ENCODE results near the gene APBA3.

Gene APBA3

DNA sequence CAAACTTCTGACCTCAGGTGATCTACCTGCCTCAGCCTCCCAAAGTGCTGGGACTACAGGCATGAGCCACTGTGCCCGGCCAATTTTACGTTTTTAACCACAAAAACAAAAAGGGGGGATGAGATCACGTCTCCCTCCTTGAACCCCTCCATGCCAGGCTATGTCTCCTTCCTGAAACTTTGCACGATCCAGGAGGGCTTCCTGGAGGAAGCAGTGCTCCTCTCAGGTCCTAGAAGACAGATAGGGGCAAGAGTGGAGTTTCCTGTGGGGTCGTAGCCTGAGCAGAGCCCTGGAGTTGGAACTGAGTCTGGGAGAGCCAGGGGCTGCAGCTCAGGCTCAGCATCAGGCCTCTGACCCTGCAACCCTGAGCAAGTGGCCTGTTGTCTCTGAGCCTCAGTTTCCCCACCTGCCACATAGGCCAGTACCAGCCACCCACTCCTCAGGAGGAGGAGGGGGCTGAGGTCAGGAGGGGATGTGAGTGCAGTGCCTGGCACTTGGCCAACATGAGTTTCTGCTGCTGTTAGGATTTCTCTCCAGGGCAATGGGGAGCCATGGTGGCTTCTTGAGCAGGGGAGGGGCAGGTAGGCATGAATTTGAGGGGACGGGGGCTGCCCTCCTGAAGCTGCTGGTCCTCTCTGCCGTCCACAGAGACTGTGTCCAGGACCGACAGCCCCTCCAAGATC is 16.0 kb downstream of the APBA3 start:
- no peak for DNase-seq

DNA sequence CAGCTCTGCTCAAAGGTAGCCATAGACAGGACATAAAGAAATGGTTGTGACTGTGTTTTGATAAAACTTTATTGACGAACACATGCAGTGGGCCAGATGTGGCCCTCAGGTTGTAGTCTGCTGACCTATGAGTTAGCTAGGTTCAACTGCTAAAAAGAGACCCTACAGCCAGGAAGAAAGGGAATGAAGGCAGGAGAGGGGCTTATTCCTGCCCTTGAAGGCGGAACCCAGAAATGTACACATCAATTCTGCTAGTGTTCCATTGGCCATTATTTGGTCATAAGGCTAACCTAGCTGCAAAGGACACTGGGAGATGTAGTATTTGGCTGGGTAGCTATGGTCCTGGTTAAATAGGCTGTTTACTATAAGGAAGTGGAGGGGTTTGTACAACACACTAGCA is 18.0 kb downstream of the APBA3 start:
- DNase-seq = no peak

DNA sequence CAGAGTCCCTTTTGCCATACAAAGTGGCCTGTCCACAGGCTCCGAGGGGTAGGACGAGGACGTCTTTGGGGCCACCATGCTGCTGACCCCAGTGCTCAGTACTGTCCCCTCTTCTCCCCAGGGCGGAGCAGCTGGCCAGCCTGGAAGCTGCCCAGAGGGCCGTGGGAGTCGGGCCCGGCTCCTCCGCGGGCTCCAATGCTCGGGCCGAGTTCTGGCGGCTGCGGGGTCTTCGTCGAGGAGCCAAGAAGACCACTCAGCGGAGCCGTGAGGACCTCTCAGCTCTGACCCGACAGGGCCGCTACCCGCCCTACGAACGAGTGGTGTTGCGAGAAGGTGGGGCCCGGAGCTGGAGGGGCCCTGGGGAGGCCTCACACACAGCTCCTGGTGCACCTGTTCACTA is 21.1 kb downstream of the APBA3 start:
- no peak for DNase-seq

DNA sequence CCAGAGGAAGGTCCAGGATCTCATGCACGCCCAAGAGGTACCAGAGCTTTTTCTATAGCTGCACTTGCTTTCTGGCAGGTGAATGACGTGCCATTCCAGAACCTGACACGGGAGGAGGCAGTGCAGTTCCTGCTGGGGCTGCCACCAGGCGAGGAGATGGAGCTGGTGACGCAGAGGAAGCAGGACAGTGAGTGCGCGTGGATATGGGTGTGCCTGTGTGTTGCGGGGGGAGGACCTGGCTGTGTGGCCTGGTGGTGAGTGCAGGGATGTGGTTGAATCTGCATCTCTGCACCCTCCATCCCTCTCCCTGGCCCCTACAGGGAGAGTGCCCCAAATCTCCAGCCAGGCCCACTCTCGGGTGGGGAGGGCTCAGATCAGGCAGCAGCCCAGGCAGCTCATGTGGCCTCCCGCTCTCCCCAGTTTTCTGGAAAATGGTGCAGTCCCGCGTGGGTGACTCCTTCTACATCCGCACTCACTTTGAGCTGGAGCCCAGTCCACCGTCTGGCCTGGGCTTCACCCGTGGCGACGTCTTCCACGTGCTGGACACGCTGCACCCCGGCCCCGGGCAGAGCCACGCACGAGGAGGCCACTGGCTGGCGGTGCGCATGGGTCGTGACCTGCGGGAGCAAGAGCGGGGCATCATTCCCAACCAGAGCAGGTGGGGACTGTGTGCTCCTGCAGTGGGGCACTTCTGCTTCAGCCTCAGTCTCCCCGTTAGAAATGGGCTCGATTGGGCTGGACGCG is 22.8 kb downstream of the APBA3 start:
- no peak for DNase-seq

DNA sequence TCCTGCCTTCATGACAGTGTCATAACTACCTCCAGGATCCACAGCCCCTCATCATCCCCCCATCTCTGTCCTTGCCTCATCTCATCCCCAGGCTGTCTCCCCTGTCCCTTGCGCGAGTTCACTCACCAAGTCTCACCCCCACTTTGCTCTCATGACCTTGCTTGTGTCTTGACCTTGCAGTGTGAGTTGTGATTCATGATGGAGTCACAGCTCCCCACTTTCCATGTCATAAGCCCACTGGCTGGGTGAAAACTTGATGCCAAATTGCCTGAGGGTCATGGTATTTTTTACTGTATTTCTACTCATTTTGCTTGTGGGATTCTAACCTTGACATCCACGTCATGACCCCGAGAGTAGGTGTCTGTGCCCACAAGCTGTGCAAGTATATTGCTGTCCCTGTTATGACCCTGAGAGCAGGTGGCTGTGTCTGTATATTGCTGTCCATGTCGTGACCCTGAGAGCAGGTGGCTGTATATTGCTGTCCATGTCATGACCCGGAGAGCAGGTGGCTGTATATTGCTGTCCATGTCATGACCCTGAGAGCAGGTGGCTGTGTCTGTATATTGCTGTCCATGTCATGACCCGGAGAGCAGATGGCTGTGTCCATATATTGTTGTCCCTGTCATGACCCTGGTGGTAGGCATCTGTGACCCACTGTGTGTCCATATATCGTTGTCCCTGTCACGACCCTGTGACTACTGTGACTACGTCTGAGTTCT is 23.8 kb downstream of the APBA3 start:
- no peak for DNase-seq

DNA sequence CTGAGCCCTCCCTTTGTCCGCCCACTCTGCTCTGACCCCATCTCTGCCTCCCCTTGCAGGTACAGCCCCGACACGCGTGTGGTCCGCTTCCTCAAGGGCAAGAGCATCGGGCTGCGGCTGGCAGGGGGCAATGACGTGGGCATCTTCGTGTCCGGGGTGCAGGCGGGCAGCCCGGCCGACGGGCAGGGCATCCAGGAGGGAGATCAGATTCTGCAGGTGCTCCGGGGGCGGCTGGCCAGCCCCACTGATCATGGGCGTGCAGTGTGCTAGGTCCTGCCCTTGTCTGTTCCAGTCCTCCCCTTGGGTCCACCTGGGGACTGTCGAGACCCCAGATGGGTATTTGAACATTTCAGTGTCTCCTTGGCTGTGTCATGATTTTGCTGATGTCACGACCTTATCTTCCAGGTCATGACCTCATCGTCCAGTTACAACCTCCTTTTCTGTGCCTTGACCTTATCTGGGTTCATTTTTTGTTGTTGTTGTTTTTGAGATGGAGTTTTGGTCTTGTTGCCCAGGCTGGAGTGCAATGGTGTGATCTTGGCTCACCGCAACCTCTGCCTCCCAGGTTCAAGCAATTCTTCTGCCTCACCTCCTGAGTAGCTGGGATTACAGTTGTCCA is 25.3 kb downstream of the APBA3 start:
- no peak for DNase-seq

DNA sequence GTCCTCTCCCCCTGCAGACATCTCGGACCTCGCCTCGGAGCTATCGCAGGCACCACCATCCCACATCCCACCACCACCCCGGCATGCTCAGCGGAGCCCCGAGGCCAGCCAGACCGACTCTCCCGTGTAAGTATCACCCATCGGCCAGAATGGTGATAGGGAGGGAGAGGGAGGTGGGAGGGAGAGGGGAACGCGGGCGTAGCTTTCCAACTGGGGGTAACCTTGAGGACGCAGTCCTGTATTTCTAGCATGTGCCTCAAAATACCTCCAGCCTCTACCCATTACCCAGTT is 27.2 kb downstream of the APBA3 start:
- no peak for DNase-seq

DNA sequence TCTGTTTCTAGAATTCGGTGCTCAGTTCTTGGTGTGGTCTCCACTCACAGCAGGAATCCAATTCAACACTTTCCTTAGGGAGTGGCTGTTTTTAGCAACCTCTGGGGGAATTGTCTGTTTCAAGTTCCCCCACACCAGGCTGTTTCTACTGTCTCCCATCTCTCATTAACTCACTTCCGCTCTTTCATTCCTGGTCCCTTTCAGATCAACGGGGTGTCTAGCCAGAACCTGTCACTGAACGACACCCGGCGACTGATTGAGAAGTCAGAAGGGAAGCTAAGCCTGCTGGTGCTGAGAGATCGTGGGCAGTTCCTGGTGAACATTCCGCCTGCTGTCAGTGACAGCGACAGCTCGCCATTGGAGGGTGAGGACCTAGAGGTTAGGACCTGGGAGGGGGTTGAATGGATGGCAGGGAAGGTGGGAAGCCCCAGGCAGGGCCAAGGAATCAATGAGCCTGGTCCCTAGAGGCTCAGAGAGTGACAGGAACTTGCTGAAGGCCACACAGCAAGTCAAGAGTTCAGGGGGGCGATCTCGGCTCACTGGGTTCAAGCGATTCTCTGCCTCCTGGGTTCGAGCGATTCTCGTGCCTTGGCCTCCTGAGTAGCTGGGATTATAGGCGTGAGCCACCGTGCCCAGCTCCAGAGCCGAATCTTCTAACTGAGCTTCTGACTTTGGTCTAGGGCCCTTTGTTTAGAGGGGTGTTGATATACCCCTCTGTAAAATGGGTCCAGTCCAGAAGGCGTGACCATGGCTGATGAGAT is 27.8 kb downstream of the APBA3 start:
- no peak for DNase-seq

DNA sequence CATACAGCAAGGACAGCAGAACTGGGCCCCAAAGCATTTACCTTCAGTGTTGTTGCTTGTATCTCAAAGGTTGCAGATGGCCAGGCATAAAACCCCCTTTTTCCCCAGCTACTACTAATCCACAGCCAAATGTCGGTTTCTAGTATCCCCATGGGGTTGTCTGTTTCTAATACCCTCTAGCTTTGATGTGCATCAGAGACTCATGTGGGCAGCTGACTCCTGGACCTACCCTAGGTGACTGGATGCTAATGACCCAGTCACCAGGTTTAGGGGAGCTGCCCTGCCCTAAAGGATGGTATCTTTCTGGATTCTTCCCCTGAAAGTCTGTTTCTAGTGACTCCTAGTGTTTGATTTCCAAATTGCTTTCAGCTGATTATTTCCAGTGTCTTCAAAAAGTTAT is 29.4 kb downstream of the APBA3 start:
- no peak for DNase-seq

DNA sequence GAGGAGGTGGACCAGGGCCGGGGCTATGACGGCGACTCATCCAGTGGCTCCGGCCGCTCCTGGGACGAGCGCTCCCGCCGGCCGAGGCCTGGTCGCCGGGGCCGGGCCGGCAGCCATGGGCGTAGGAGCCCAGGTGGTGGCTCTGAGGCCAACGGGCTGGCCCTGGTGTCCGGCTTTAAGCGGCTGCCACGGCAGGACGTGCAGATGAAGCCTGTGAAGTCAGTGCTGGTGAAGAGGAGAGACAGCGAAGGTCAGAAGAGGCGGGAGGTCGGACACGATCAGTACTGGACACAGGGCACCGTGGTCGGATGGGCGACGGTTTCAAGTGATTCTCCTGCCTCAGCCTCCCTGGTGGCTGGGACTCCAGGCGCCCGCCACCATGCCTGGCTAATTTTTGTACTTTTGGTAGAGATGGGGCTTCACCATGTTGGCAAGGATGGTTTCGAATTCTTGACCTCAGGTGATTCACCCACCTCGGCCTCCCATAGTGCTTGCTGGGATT is 31.0 kb downstream of the APBA3 start:
- no peak for DNase-seq

DNA sequence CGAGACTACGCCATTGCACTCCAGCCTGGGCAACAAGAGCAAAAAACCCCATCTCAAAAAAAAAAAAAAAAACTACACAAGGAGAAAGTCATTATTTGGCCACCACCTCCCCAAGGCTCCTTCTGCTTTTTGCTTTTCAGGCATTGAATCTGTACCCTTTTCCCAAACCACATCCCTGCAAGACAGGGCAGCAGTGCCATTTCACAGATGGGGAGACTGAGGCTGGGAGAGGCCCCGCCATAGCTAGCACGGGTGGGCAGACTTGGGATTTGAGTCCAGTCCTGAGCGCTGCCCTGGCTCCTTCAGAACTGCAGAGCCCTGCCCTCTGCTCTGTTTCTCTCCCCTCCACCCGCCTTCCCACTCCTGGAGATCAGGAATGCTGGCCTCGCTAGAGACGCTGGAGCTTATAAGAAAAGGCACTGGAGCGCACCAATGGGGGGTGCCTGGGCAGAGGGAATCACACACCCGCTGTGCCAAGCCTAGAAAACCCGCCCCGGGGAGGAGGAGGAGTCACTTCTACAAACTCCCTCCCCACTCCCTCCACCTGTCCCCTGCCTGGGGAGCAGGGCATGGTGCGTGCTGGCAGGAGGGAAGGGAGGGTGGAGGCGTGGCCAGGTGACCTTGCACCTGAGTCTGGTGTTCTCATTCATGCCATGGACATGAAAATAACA is 35.7 kb downstream of the APBA3 start:
- no peak for DNase-seq

DNA sequence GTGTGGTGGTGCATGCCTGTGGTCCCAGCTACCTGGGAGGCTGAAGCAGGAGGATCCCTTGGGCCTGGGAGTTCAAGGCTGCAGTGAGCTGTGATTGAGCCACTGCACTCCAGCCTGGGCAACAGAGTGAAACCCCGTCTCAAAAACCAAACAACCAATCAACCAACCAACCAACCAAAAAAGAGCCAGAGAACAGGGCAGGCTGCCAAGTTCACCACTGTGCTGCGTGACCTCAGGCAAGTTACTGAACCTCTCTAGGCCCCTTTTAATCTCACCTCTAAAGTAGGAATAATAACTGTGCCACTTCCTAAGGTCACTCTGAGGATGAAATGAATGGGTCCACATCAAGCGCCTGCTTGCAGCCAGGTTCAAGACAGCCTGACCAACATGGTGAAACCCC is 36.4 kb downstream of the APBA3 start:
- no peak for DNase-seq

DNA sequence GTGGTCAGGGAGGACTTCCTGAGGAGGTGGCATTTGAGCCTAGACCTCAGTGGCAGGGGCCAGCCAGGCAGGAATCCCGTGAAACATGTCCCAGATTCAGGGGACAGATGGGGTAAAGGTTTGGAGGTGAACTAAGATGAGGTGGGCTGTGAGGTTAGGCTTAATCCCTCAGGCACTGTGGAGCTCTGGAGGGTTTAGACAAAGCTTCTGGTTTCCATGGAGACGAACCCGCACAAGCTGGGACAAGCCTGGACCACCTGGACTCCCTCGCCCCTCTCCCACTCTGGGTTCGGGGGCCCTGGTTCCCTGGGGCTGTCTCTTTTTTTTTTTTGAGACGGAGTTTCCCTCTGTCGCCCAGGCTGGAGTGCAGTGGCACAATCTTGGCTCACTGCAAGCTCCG is 37.6 kb downstream of the APBA3 start:
- DNase-seq = no peak

DNA sequence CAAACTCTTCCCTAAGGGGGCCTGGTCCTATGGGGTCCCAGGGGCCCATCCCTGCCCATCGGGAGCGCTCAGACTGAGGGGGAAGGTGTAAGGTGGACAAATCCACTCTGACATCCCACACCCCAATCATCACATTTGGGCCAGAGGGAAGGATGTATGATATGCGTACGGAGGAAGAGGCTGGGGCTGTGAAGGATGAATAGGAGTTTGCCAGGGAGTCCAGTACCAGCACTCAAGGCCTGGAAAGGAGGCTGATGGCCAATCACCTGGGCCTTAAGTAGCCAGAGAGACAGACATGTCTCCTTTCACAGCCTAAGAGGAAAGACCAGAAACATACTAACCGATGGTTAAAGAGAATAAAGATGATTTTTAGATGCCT is 38.4 kb downstream of the APBA3 start:
- no peak for DNase-seq

DNA sequence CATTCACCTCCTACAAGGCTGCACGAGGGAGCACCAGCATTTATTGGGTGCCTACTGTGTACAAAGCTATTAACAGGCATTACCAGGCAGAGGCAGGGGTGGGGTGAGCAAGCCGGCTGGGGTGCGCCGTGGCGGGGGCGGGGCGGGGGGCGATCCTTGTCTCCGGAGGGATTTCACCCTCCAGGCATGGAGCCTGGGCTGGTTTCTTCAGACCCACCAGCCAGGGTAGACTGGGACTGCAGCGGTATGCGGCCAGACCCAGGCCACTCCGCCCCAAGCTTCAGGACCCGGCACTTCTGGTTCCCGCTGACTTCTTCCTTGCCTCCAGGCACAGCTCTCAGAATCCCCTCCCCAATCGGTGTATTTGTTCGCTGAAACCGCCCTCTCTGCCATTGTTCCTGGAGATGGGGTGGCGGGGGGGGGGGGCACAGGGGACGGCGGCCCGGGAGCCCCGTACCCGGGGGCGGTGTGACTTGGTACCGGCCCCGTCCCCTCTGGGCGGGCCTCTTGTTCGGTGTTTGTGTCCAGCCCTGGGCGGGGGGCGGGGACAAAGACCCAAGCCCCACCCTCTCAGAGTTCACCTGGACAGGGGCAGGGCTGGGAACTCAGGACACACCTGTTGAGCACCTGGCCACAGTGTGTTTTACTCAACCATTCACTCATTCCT is 38.9 kb downstream of the APBA3 start:
- no peak for DNase-seq

DNA sequence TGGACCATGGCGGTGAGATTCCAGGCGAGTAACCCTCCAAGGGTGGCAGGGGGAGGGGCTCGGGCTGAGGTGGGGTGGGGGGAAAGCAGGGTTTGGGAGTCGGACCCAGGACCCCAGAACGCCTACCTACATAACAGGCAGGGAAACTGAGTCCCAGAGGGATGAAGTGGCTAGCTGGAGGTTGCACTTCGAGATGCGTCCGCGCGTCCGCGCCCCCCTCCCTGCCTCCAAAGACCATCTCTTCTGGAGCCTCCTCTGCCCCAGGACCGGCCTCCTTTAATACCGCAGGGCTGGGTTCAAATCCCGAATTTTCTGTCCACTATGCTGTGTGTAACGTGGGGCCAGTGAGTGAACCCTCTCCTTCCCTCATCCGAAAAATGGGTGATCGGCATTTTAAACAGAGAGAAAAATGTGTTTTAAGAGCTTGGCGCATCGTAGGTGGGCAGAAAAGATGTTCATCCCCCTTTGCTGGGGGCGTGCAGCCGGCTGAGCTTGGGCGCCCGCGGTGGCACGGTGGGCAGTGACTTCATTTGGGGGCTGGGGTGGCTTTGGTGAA is 39.5 kb downstream of the APBA3 start:
- no peak for DNase-seq

DNA sequence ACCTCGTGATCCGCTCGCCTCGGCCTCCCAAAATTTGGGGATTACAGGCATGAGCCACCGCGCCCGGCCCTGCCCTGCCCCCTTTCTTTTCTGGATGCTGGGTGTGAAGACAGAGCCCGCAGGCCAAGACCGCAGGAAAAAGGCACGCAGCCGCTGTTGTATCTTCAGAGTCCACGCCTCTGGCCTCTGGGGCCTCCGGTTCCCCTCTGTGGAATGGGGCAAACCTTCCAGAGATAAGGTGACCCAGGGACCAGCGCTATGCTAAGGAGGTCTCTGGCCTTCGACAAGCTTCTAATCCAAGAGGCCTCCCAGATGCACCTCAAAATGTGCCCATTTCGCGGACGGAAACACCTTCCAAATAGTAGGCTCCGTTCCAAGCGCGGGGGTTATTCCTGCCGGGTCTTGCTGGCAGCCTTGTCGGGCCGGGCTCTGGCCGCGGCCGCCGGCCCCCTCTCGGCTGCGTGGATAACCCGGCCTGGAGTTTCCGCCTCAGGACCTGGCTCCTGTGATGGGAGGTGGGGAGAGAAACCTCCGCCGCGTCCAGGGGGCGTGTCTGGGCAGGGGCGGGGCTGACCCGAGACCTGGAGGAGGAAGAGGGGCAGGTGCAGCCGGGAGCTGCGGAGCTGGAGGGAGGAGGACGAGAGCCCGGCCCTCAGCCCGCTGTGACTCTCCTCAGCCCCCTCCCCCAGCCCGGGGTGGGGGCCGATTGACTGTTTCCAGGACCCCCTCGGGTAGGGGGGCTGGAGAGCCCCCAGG is 40.2 kb downstream of the APBA3 start:
- DNase-seq = peak; percentile 60

DNA sequence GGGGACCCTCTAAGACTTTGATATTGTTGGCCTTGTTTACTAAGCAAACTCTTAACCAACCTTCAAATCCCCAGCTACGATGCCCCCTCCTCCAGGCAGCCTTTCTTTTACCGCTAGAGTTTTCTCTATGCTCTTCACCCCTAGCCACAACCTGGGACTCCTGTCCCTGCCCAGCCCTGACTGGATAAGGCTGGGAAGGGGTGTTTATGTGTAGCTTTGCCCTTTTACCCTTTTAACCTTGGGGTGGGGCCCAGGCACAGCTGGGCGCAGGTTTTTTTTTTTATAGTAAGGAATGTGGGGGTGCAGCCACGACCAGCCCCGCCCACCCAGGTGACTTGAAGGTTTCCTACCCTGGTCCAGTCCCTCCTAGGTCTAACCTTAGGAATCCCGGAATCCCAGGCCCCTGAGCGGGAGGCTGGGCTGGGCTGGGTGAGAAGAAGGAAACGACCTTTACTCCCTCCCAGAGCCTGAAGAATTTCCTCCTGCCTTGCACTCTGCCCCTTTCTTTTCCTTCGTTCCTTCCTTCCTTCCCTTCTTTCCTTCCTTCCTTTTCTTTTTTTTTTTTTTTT is 41.1 kb downstream of the APBA3 start:
- no peak for DNase-seq

DNA sequence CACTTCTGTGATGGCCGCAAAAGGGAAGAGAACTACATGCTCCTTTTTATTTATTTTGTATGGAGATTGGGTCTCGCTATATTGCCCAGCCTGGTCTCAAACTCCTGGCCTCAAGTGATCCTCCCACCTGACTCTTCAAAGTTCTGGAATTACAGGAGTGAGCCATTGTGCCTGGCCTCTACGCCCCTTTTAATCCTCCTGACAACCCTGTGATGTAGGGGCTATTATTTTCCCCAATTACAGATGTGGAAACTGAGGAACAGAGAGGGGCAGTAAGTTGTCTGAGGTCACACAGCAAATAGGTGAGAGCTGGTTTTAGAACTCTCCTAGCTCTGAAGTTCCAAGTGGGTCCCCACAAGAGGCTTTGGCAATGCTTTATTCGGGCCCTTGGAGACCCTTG is 41.6 kb downstream of the APBA3 start:
- DNase-seq = no peak

DNA sequence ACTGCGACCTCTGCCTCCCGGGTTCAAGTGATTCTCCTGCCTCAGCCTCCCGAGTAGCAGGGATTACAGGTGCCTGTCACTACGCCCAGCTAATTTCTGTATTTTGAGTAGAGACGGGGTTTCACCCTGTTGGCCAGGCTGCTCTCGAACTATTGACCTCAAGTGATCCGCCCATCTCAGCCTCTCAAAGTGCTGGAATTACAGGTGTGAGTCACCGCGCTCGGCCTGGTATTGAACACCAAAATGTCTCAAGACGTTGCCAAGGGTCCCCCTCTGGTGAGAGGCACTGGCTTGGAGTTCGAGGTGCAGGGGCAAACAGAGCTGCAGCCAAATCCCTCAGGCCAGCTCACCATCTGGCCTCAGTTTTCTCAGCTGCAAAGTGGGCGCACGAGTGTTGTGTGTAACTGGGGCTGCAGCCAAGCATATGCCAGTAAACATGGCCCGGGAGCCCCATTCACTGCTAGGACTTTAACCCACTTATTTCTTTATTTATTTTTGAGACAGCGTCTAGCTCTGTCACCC is 45.3 kb downstream of the APBA3 start:
- DNase-seq = no peak

All from KG1 (cell line).